ENCODE results near the gene PRPS2.
A peak's percentile ranks its signal among the peaks of the same experiment; 100 is the strongest.

PRPS2 gene

GRCh38 chrX:12791257-12792228 lies at the start of gene PRPS2:
Gene PRPS2 (plus strand): TSS chrX:12791412. CDS start chrX:12791498, 86 bp downstream.
- DNase-seq = peak; percentile 70 to 74

- DNase-seq = no peak
Observed at GRCh38 chrX:12741416-12741815, 49.8 kb upstream of the PRPS2 start.

GRCh38 chrX:12747433-12747832 lies 43.8 kb upstream of the PRPS2 start:
- no peak for DNase-seq

- DNase-seq = no peak
Observed at GRCh38 chrX:12751887-12752286, 39.3 kb upstream of the PRPS2 start.

GRCh38 chrX:12753366-12753765 lies 37.8 kb upstream of the PRPS2 start:
- DNase-seq = no peak

- DNase-seq = no peak
Observed at GRCh38 chrX:12758291-12758690, 32.9 kb upstream of the PRPS2 start.

- no peak for DNase-seq
Observed at GRCh38 chrX:12767856-12768255, 23.4 kb upstream of the PRPS2 start.

- no peak for DNase-seq
Observed at GRCh38 chrX:12768491-12768890, 22.7 kb upstream of the PRPS2 start.

GRCh38 chrX:12770440-12770839 lies 20.8 kb upstream of the PRPS2 start:
- DNase-seq = peak in 1 of 2 donors; percentile 19

GRCh38 chrX:12771445-12772069 lies 19.7 kb upstream of the PRPS2 start:
- peak; percentile 67 to 75 for DNase-seq

GRCh38 chrX:12777670-12778069 lies 13.5 kb upstream of the PRPS2 start:
- no peak for DNase-seq

- DNase-seq = no peak
Observed at GRCh38 chrX:12779534-12779933, 11.7 kb upstream of the PRPS2 start.

GRCh38 chrX:12788645-12789044 lies 2.6 kb upstream of the PRPS2 start:
- DNase-seq = no peak

GRCh38 chrX:12789976-12790375 lies 1.2 kb upstream of the PRPS2 start:
- DNase-seq = no peak

- DNase-seq = no peak
Observed at GRCh38 chrX:12790885-12791256, 341 bp upstream of the PRPS2 start.

GRCh38 chrX:12792711-12793110 lies 1.5 kb downstream of the PRPS2 start:
- no peak for DNase-seq

GRCh38 chrX:12794654-12795053 lies 3.4 kb downstream of the PRPS2 start:
- DNase-seq = no peak

- DNase-seq = no peak
Observed at GRCh38 chrX:12798601-12799000, 7.4 kb downstream of the PRPS2 start.

- no peak for DNase-seq
Observed at GRCh38 chrX:12799118-12799517, 7.9 kb downstream of the PRPS2 start.

- DNase-seq = no peak
Observed at GRCh38 chrX:12802741-12803140, 11.5 kb downstream of the PRPS2 start.

GRCh38 chrX:12804655-12805054 lies 13.4 kb downstream of the PRPS2 start:
- no peak for DNase-seq

- no peak for DNase-seq
Observed at GRCh38 chrX:12805333-12805732, 14.1 kb downstream of the PRPS2 start.

GRCh38 chrX:12811658-12812057 lies 20.4 kb downstream of the PRPS2 start:
- no peak for DNase-seq

- peak; percentile 28 to 49 for DNase-seq
Observed at GRCh38 chrX:12814420-12814819, 23.2 kb downstream of the PRPS2 start.

All from CD4-positive, alpha-beta T cell treated with Interleukin-1 beta for 1 hour (primary cell).